IMR-90 (cell line): ENCODE data around the gene TNS3. TPM values are rescaled to one million over a fixed set of nuclear protein-coding genes. Genes with fewer than 3 reads are reported as not detected.
A peak's percentile ranks its signal among the peaks of the same experiment; 100 is the strongest.

ENCODE experiments used
- ATAC-seq: fragments of 200-7000 bp; cut with Tn5 transposase; 2 replicates; pipeline ENCODE4 v1.9.1; 2020; ENCODE audit warnings: low read depth, mild to moderate bottlenecking, moderate library complexity
- BruUV-seq: library from RNA; stranded (reverse); fragments of 400-500 nt; replicated peaks from 2 replicates; lab custom pipeline; 2021; lab: Mats Ljungman, UMichigan
- CTCF ChIA-PET: fragments of 300-600 bp; formaldehyde crosslinking; extraction: SDS; loops from one replicate; lab custom pipeline; 2021; ENCODE audit warnings: antibody characterized with exemption; lab: Yijun Ruan, JAX
- POLR2A ChIA-PET: fragments of 300-600 bp; sonication (Branson Sonifier 250); formaldehyde crosslinking; loops from one replicate; lab custom pipeline; 2022; ENCODE audit warnings: antibody characterized with exemption; ENCODE audit not compliant: unreplicated experiment; lab: Charles Lee
- DNase-seq: peaks from one replicate; pipeline ENCODE4 v3.0.0; 2013
- H2AFZ ChIP-seq: replicated peaks from 2 replicates; pipeline ENCODE3; 2013; ENCODE audit warnings: low read length, mild to moderate bottlenecking; ENCODE audit not compliant: poor library complexity
- H2AK5ac ChIP-seq: 2 replicates; pipeline ENCODE4 v1.6.1; 2013; ENCODE audit warnings: low read depth, low read length, inconsistent platforms
- H2AK9ac ChIP-seq: replicated peaks from 2 replicates; pipeline ENCODE3; 2013; ENCODE audit warnings: mild to moderate bottlenecking, low read depth, low read length, moderate library complexity; ENCODE audit not compliant: poor library complexity
- H2BK120ac ChIP-seq: 2 replicates; pipeline ENCODE4 v1.6.1; 2013; ENCODE audit warnings: low read depth, low read length, inconsistent platforms
- H2BK15ac ChIP-seq: 3 replicates; pipeline ENCODE4 v1.6.1; 2013; ENCODE audit warnings: low read depth, low read length, inconsistent platforms
- H2BK20ac ChIP-seq: 2 replicates; pipeline ENCODE4 v1.6.1; 2013; ENCODE audit warnings: low read depth, mild to moderate bottlenecking, inconsistent platforms, low read length, moderate library complexity
- H2BK5ac ChIP-seq: 2 replicates; pipeline ENCODE4 v1.6.1; 2013; ENCODE audit warnings: mild to moderate bottlenecking, low read depth, low read length, inconsistent platforms; ENCODE audit not compliant: poor library complexity, severe bottlenecking
- H3K14ac ChIP-seq: replicated peaks from 2 replicates; pipeline ENCODE4 v1.6.1; 2013; ENCODE audit warnings: low read depth, low read length, inconsistent platforms
- H3K18ac ChIP-seq: 2 replicates; pipeline ENCODE4 v1.6.1; 2013; ENCODE audit warnings: low read depth, low read length, control low read depth
- H3K23ac ChIP-seq: 2 replicates; pipeline ENCODE4 v1.6.1; 2013; ENCODE audit warnings: low read depth, low read length, inconsistent platforms
- H3K27ac ChIP-seq: 2 replicates; pipeline ENCODE4 v1.5.1; 2013; ENCODE audit warnings: mild to moderate bottlenecking, control low read depth, low read length; ENCODE audit not compliant: insufficient read depth
- H3K27me3 ChIP-seq: 2 replicates; pipeline ENCODE4 v1.6.1; 2013; ENCODE audit warnings: low read length; ENCODE audit not compliant: control insufficient read depth, insufficient read depth
- H3K36me3 ChIP-seq: 2 replicates; pipeline ENCODE4 v1.6.1; 2013; ENCODE audit warnings: low read length, mixed read lengths; ENCODE audit not compliant: control insufficient read depth, insufficient read depth
- H3K4ac ChIP-seq: 2 replicates; pipeline ENCODE4 v1.6.1; 2013; ENCODE audit warnings: low read depth, low read length, inconsistent platforms
- H3K4me1 ChIP-seq: 2 replicates; pipeline ENCODE4 v1.6.1; 2013; ENCODE audit warnings: low read length, mixed read lengths; ENCODE audit not compliant: control insufficient read depth, insufficient read depth
- H3K4me2 ChIP-seq: 2 replicates; pipeline ENCODE4 v1.6.1; 2013; ENCODE audit warnings: low read depth, mild to moderate bottlenecking, control low read depth, low read length, moderate library complexity
- H3K4me3 ChIP-seq: 2 replicates; pipeline ENCODE4 v1.5.1; 2013; ENCODE audit warnings: low read depth, mild to moderate bottlenecking, control low read depth, low read length, moderate library complexity; ENCODE audit not compliant: insufficient read depth
- H3K56ac ChIP-seq: 2 replicates; pipeline ENCODE4 v1.6.1; 2013; ENCODE audit warnings: low read length, inconsistent platforms; ENCODE audit not compliant: insufficient read depth; ENCODE audit errors: extremely low read depth
- H3K79me1 ChIP-seq, 2 experiments: 2 replicates each; pipeline ENCODE4 v1.6.1; 2013; ENCODE audit warnings: low read length in 2 of 2, inconsistent platforms in 1 of 2, low read depth in 1 of 2
- H3K9ac ChIP-seq: 2 replicates; pipeline ENCODE4 v1.6.1; 2013; ENCODE audit warnings: low read depth, low read length, control low read depth
- H3K9me1 ChIP-seq: 2 replicates; pipeline ENCODE4 v1.6.1; 2013; ENCODE audit warnings: low read length, inconsistent platforms; ENCODE audit not compliant: insufficient read depth
- H3K9me3 ChIP-seq: 2 replicates; pipeline ENCODE4 v1.6.1; 2013; ENCODE audit warnings: low read length; ENCODE audit not compliant: control insufficient read depth, insufficient read depth
- H4K20me1 ChIP-seq: 2 replicates; pipeline ENCODE4 v1.6.1; 2013; ENCODE audit warnings: low read length, inconsistent platforms; ENCODE audit not compliant: insufficient read depth
- H4K5ac ChIP-seq: 2 replicates; pipeline ENCODE4 v1.6.1; 2013; ENCODE audit warnings: mild to moderate bottlenecking, low read depth, low read length, control low read depth
- H4K8ac ChIP-seq, 2 experiments: 2 replicates each; pipeline ENCODE4 v1.6.1; 2013; ENCODE audit warnings: low read depth in 2 of 2, low read length in 2 of 2, control low read depth in 1 of 2, inconsistent platforms in 1 of 2
- H4K91ac ChIP-seq: 2 replicates; pipeline ENCODE4 v1.6.1; 2013; ENCODE audit warnings: low read depth, low read length, inconsistent platforms; ENCODE audit not compliant: insufficient read depth
- BHLHE40 ChIP-seq: fragments of 150-350 bp; IDR thresholded peaks from 2 replicates; pipeline ENCODE4 v1.6.1; 2016; ENCODE audit warnings: mild to moderate bottlenecking, low read depth, low read length
- CEBPB ChIP-seq: IDR thresholded peaks from 2 replicates; pipeline ENCODE4 v1.6.1; 2012; ENCODE audit warnings: low read depth, low read length, improper control_type of control experiment
- CTCF ChIP-seq: conservative IDR thresholded peaks from 2 replicates; pipeline ENCODE4 v1.5.1; 2012; ENCODE audit warnings: mild to moderate bottlenecking, low read depth, low read length, improper control_type of control experiment
- FOS ChIP-seq: fragments of 150-350 bp; IDR thresholded peaks from 2 replicates; pipeline ENCODE4 v1.6.1; 2016; ENCODE audit warnings: low read depth, low read length
- MAZ ChIP-seq: IDR thresholded peaks from 2 replicates; pipeline ENCODE4 v1.6.1; 2012; ENCODE audit warnings: low read depth, mild to moderate bottlenecking, low read length, improper control_type of control experiment, moderate library complexity, borderline replicate concordance
- NFE2L2 ChIP-seq: fragments of 150-350 bp; IDR thresholded peaks from 2 replicates; pipeline ENCODE4 v1.6.1; 2016; ENCODE audit warnings: low read depth, mild to moderate bottlenecking, low read length
- POLR2A ChIP-seq: IDR thresholded peaks from 2 replicates; pipeline ENCODE4 v1.6.1; 2012; ENCODE audit warnings: mild to moderate bottlenecking, low read depth, low read length
- RAD21 ChIP-seq: IDR thresholded peaks from 2 replicates; pipeline ENCODE4 v1.6.1; 2012; ENCODE audit warnings: low read length, improper control_type of control experiment
- RFX5 ChIP-seq: IDR thresholded peaks from 2 replicates; pipeline ENCODE4 v1.8.0; 2012; ENCODE audit warnings: low read depth, mild to moderate bottlenecking, low read length, moderate library complexity
- USF2 ChIP-seq: fragments of 150-350 bp; IDR thresholded peaks from 2 replicates; pipeline ENCODE4 v1.6.1; 2017; ENCODE audit warnings: mild to moderate bottlenecking, antibody characterized with exemption, low read length, low read depth
- WGBS, 2 experiments: methylation state at CpG; one replicate each; pipeline versions ENCODE4 v1.1.5 to v1.1.7; 2013; ENCODE audit warnings: missing lambda C conversion rate in 2 of 2; ENCODE audit not compliant: insufficient read length in 1 of 2; ENCODE audit errors: extremely low coverage in 2 of 2; 5-methylcytosine and 5-hydroxymethylcytosine counted together
- dilution Hi-C: fragments of 300-500 bp; cut with HindIII; formaldehyde crosslinking; loops from one replicate; pipeline ENCODE4 v1.14.3; 2018; ENCODE audit warnings: low sequenced_read_pairs; ENCODE audit not compliant: unreplicated experiment
- in situ Hi-C: fragments of 300-500 bp; cut with MboI; formaldehyde crosslinking; loops from 3 replicates; pipeline ENCODE4 v1.14.3; 2019; ENCODE audit warnings: low sequenced_read_pairs, inconsistent platforms, mixed read lengths
- intact Hi-C: fragments of 100-400 bp; cut with micrococcal nuclease; formaldehyde crosslinking; loops from 2 replicates; pipeline ENCODE4 v1.10.0; 2022
- polyA plus RNA-seq, 3 experiments: library from polyadenylated mRNA; depleted of rRNA; stranded (reverse); fragments of >200 nt; gene quantifications; 2 replicates each; pipeline ENCODE4 v1.2.3, GENCODE V29; 2012; ENCODE audit warnings: low replicate concordance in 1 of 3
- total RNA-seq: library from RNA; depleted of rRNA; stranded (reverse); fragments of >200 nt; gene quantifications from 2 replicates; pipeline ENCODE4 v1.2.3, GENCODE V29; 2012

Gene TNS3
- total and polyA plus RNA-seq, 2 of the 4 experiments (the other 2 are of a cell fraction), result 64.3 to 79.2 TPM

- Histone ChIP-seq H2AFZ (peak overlapping the region; percentile 52), H2BK20ac (peak overlapping the region; percentile 92), H3K79me1 (peaks cover 35 to 95% of the 10 kb centered on the region in 2 experiments), H3K27me3 (no peaks in the 10 kb centered on the region), H3K4ac (peak overlapping the region; percentile 98), H3K4me3 (no peak overlapping the region), H2BK5ac (peak overlapping the region; percentile 92), H2AK9ac (peak overlapping the region; percentile 73), H3K27ac (no peak overlapping the region; the same call in 1 of the 2 replicates), H3K4me2 (peak overlapping the region; percentile 17; the same call in 1 of the 2 replicates), H4K8ac (peak overlapping the region; percentile 24 to 85; a peak in 3 of 4 replicates), H4K5ac (peak overlapping the region; percentile 31), H2BK120ac (peak overlapping the region; percentile 95), H2BK15ac (peak overlapping the region; percentile 80; the same call in 2 of the 3 replicates), H3K36me3 (peaks cover 16% of the 10 kb centered on the region), H3K9me1 (peaks cover 53% of the 10 kb centered on the region), H4K91ac (peak overlapping the region; percentile 87), H3K23ac (peak overlapping the region; percentile 93), H3K9me3 (no peaks in the 10 kb centered on the region), H3K4me1 (peaks cover 32% of the 10 kb centered on the region), H3K18ac (peak overlapping the region; percentile 79), H4K20me1 (peaks cover 78% of the 10 kb centered on the region), H3K9ac (no peak overlapping the region), H3K14ac (peak overlapping the region; percentile 98), H2AK5ac (peak overlapping the region; percentile 100), H3K56ac (no peak overlapping the region)
- in situ Hi-C loops (no loop called here), intact Hi-C loops (no loop called here), dilution Hi-C loops (no loop called here)
- no TSS peak for BruUV-seq
- POLR2A ChIA-PET, result no interaction called here
- WGBS, 2 experiments, result 79% methylated on average over 10 of the region's 24 CpGs; no CpG with 5 or more reads in 1 of the 2 experiments
- ATAC-seq, result peak; percentile 85
- DNase-seq, result peak; percentile 96
- TF ChIP-seq FOS (peak; percentile 87), CTCF (no peak), POLR2A (peak; percentile 49), MAZ (peak; percentile 67; the same call in 1 of the 2 replicates), CEBPB (peak; percentile 96), RFX5 (no peak), BHLHE40 (peak; percentile 71), RAD21 (no peak; the same call in 1 of the 2 replicates), USF2 (no peak), NFE2L2 (peak; percentile 41; the same call in 1 of the 2 replicates)
- CTCF ChIA-PET, result no interaction called here
These were observed 106.7 kb downstream of the TNS3 start for GRCh38 chr7:47474937-47475879.
